HG03442 (cell line): ENCODE data around the gene NACC2.

Experiments
- ATAC-seq: cut with Tn5 transposase; IDR thresholded peaks from one replicate; pipeline ENCODE4 v1.9.1; 2021; ENCODE audit warnings: mild to moderate bottlenecking, moderate library complexity; ENCODE audit not compliant: unreplicated experiment

The NACC2 gene

DNA sequence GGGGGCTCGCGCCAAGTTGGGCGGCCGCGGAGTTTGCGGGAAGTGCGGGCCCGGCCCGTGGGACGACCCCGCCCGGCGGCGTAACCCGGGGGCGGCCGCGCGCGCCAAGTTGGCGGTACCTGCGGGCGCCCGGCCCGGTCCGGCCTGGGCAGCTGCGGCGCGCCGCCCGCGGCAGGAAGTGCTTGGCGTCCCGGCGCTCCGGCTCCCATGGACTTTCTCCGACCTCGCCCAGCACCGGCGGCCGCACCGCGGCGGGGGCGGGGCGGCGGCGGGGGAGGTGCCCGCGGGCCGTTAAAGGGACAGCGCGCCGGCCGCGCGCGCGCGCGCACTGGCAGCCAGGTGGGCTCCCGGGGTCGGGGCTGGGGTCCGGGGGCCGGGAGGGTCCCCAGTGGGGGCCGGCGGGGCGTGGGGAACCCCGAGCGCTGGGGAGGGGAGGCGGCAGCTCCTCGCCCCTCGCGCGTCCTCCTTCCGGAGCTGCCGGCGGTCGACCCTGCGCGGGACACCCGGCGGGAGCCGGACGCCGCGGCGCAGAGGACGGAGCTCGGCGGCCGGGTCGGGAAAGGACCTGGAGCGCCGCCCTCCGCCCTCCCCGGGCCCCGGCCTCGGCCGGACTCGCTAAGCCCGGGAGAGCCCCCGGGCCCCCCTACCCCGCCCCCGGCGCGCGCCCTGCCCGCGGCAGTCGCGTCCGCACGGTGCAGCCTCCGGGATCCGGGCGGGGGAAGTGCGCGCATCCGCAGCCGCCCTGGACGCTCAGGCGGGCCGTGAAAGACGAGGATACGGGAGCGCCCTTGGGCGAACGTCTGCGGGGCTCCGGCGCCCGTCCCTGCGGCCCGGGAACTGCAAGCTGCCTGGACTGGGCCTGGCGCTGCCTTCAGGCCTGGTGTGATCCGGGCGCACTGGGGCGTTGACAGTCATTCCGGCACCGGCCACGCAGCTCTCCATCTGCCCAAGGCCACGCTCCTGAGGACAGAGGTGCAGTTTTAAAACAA is at the start of gene NACC2:
TSS of gene NACC2 (minus strand) at position 220 of the 989 bp plus-strand sequence. CDS start 44,768 bp downstream, outside the sequence.
- ATAC-seq: no peak

- ATAC-seq: no peak
Measured at GRCh38 chr9:136144450-136144849, 49.4 kb upstream of the NACC2 start.

DNA sequence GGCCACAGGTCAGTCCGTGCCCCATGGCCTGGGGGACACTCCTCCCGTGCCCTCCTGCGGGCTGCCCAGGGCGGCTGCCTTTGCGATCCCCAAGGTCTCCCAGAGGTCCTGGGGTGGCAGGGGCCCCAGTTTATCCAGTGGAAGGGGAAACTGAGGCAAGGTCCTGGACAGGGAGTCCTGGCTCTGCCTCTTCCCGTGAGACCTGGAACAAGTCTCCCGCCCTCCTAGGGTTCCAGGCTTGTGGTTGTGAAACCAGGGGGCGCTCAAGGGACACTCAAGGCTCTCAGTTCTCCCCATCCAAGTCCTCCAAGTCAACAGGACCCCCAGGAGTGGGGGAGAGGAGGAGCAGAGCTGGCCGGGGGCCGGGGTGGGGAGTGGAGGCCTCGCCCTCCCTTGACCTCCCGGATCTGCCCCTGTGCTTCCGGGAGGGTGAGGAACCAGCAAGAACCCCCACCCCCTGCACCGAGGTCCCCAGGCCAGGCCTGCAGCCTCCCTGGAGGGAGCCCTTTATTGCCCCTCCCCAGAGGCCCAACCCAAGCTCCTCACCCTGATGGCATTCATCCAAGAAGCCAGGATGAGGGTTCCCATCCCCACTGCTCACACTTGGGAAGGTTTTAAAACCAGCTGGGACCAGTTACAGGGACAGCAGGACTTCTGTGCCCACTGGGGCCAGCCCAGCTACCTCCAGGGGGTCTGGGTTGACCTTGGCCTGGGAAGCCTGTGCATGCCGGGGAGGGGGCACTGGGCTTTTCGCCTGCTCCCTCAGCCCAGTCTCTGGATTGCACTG is 48.3 kb upstream of the NACC2 start:
- no peak for ATAC-seq

- ATAC-seq: no peak
Measured at GRCh38 chr9:136142859-136143214, 47.7 kb upstream of the NACC2 start.

GRCh38 chr9:136142414-136142796 is 47.3 kb upstream of the NACC2 start:
- ATAC-seq: no peak

DNA sequence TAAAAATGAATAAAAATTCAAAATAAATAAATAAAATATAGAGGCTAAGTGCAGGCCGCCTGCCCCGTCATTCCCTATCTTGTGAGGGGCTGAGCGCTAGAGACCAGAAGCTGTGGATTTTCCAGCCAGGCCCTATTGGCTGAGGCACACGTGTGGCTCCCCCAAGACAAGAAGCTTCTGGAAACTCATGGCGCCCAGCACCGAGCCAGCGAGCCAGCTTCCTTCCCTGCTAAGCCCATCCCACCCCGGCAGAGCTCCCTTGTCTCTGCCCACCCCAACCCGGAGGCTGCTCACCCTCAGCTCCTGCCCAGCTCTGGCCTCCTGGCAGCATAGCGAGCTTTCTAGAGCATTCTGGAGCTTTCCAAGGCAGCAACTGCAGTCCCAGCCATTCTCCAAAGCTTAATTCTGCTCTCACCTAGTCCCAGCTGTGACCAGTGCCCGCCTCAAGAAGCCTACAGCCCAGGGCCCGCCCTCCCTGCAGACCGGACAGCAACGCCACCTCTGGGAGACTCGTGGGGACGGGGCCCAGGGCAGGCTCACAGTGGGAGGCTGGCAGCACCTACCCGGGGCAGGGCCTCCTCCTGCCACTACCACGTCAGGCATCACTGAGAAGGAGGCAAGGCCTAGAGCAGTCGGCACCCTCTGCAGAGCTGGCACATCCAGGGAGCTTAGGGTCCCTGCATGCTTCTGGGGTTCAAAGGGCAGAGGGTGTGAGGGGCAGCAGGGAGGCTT is 46.8 kb upstream of the NACC2 start:
- ATAC-seq: no peak

GRCh38 chr9:136140966-136141365 is 45.9 kb upstream of the NACC2 start:
- ATAC-seq: no peak

- no peak for ATAC-seq
Measured at GRCh38 chr9:136140046-136140445, 45.0 kb upstream of the NACC2 start.

- no peak for ATAC-seq
Measured at GRCh38 chr9:136138566-136138965, 43.5 kb upstream of the NACC2 start.

- no peak for ATAC-seq
Measured at GRCh38 chr9:136137321-136138265, 42.5 kb upstream of the NACC2 start.

- ATAC-seq: no peak
Measured at GRCh38 chr9:136136127-136136925, 41.2 kb upstream of the NACC2 start.

DNA sequence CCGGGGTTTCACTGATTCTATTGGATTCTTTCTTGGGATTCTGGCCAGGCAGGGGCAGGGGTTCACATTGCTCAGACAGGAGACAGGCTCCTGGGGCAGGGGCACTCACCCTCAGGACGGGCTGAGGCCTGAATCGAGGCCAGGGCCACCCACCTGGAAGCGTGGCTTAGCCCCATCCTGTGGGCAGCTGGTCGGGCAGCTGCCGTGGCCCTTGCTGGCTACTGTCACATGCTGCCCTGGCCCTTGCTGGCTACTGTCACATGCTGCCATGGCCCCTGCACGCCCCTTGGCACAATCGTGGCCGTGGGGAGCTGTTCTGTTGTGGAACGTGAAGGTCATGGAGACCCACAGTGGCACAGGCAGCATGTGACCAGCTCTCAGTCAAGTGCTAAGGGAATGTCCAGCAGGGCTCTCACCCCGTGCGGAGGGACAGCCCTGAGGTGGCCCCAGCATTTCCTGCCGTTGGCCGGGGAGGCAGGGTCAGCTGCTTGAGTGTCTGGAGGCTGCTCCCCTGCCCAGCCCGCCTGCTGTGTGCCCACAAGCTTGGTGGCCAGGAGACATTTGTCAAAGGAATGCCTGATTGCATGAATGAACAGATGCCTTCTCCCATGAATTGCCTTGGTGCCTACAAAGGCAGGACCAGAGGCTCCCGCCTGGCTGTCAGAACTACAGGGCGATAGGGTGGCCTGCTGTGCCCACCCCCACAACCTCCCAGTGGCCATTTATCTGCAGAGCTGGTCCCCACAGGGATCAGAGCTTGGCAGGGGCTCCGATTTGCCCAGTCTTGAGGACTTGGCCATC is 40.4 kb upstream of the NACC2 start:
- ATAC-seq: no peak

DNA sequence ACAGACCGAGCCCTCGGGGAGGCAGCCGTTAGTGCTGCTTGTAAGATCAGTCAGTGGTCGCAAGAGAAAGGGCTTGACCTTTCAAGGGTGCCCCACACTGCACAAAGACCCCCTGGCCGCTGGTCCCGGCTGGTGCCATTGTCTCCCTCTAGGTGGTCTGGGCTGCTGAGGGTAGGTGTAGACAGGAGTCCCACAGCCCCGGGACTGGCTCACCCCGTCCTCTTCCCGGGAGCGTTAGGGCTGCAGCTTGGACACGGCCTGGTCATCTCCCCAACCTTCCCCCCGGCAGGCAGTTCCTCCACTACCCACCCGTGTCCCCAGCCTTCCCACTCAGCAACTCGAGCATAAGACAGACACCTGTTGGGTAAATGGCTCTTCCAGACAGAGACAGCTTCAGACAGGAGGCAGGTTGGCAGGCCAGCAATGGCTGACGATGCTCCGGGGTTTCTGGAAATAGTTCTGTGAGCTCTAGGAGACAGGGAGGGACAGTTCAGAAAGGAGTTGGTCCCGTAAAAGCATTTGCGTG is 38.9 kb upstream of the NACC2 start:
- no peak for ATAC-seq

DNA sequence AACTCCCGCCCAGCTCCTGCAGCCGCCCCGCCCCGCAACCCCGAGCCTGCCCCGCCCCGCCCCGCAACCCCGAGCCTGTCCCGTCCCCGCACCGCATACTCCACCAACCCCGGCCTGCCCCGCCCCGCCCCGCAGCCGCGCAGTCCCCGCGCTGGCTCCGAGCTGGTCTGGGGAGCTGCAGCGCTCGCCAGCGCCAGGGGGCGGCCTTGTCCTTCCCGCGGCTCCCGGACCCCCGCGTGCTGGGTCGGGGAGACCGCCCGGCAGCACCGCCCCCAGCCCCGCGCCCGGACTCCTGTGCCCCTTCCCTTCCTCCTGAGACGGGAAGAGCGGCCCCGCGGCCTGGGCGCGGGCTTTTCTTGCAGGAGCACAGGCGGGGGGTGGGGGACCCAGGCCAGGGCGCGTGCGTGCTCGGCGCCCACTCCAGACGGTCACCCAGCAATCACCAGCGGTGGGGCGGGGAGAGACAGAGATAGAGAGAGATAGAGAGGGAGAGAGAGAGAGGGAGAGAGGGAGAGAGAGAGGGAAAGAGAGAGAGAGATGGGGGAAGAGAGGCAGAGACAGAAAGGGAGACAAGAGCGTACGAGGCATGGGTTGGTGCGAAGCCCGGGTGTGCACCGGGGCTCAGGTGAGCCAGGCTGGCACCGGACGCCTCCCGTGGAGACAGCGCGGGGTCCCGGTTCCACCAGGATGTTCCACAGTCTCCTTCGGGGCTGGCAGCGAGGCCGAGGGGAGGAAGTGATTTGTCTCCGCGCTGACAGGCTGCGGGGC is 38.3 kb upstream of the NACC2 start:
- no peak for ATAC-seq

DNA sequence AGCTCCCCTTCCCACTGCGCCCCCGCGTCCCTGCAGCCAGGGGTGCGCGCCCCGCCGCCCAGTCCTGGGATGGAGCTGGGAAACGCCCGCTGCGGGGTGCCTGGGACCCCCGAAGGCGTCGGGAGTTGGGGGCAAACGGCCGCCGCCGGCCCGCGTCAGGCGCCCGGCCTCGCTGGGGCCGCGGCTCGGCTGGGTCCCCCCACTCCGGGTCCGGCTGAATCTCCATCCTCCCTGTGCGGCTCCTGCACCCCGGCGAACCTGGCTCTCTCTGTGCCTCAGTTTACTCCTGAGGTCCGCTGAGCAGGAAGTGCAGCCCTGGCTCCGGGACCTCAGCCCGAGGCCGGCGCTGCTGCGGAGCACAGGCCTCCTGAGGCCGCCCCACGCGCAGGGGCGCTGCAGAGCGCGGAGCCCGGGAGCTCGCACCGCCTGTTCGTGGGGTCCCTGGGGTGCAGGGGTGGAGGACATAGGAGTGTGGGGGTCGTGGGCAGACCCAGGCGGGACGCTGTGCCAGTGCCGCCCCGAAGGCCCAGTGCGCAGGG is 37.5 kb upstream of the NACC2 start:
- no peak for ATAC-seq

GRCh38 chr9:136131629-136132511 is 36.8 kb upstream of the NACC2 start:
- no peak for ATAC-seq
